Smooth muscle cell of trachea (primary cell): ENCODE data around the gene BLCAP. TPM values are rescaled to one million over a fixed set of nuclear protein-coding genes. Genes with fewer than 3 reads are reported as not detected.

Experiments used
- total RNA-seq: library from RNA; depleted of rRNA; stranded (reverse); fragments of >200 nt; gene quantifications from 2 replicates; pipeline ENCODE4 v1.2.1, GENCODE V29; 2014

The BLCAP gene, protein sequence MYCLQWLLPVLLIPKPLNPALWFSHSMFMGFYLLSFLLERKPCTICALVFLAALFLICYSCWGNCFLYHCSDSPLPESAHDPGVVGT
- total RNA-seq: 26.0 and 42.5 TPM in 2 replicates

DNA sequence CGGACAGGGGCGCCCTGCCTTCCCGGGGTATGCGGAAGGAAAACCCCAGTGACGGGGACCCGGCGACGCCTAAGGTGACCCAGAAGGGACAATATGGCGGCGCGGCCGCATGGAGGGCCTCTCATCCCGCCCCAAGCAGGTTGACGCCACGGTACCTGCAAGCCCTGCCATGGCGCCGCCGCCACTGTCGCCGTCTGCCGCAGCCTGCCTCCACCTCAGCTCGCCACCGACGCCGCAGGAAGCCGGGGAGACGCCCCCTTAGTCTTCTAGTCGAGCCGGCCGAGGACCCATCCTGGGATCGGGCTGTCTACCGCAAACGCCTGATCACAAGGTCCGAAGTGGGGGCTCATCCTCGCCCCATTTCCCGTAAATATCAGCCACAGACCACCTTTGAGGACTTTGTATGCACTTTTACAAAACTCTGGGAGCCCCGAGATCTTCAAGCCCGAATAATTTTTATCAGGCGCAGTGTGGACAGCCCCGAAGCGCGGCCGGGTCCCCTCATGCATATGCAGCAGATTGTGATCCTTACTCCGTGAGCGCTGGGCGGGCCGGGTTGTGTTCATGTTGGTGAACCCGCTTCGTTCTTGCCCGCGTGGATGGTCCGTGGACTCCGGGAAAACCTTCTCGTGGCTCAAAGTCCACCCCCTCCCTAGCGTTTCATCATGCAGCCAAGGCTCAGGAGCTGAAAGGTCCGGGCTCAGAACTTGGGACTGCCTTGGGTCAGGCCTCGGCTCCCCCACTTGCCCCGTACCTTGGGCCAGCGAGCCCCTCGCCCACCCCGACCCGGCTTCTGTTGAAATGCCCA, at the start of gene BLCAP:
Gene BLCAP, minus strand, starts transcription at position 239 of the 808 bp plus-strand sequence. CDS start 8,702 bp downstream, outside the sequence.

DNA sequence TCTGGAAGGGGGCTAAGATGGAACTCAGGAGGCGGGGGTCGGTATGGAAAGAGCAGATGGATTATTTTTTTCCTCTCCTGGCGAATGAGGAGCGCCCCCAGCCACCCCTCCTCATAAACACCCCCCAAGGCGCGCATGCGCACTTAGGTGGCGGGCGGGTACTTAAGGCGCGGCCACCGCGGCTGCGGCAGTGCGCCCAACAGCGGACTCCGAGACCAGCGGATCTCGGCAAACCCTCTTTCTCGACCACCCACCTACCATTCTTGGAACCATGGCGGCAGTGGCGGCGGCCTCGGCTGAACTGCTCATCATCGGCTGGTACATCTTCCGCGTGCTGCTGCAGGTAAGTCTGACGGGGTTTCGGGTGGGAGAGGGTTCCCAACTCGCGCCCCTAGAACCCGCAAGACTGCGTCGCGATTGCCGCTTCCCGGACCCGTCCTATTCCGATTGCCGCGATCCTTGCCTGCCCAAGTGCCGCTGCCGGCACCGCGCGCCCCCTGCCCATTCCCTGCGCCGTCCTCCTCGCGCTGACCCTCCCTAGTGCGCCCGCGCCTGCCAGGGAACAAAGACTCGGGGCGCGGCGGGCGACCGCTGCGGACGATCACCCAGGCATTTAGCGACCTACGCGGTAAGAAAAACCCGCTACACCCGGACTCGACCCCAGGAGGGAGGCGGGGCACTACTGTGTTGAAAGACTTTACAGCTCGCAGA, 6.5 kb downstream of the BLCAP start, which contains the start of gene NNAT:
Gene NNAT, plus strand, starts transcription at position 190 of the 711 bp plus-strand sequence. Its CDS starts 82 bp downstream, at position 272.

Other genes with a start within 250 kb of the BLCAP start
- 14.6 and 23.0 TPM in 2 replicates for gene MANBAL, start 238.2 kb downstream of the BLCAP start, total RNA-seq
- 20.2 and 33.6 TPM in 2 replicates for gene SRC, start 181.7 kb downstream of the BLCAP start, total RNA-seq
- gene NNAT, start 6.6 kb downstream of the BLCAP start, total RNA-seq: 1.5 TPM in 2 replicates
- 23.7 and 43.8 TPM in 2 replicates for gene CTNNBL1, start 166.2 kb upstream of the BLCAP start, total RNA-seq